MV-4-11 (cell line): ENCODE measurements around the gene LYRM1.

Experiments
- DNase-seq: peaks from one replicate; lab custom pipeline; 2025; lab: John Stamatoyannopoulos, UW

LYRM1 gene

DNA sequence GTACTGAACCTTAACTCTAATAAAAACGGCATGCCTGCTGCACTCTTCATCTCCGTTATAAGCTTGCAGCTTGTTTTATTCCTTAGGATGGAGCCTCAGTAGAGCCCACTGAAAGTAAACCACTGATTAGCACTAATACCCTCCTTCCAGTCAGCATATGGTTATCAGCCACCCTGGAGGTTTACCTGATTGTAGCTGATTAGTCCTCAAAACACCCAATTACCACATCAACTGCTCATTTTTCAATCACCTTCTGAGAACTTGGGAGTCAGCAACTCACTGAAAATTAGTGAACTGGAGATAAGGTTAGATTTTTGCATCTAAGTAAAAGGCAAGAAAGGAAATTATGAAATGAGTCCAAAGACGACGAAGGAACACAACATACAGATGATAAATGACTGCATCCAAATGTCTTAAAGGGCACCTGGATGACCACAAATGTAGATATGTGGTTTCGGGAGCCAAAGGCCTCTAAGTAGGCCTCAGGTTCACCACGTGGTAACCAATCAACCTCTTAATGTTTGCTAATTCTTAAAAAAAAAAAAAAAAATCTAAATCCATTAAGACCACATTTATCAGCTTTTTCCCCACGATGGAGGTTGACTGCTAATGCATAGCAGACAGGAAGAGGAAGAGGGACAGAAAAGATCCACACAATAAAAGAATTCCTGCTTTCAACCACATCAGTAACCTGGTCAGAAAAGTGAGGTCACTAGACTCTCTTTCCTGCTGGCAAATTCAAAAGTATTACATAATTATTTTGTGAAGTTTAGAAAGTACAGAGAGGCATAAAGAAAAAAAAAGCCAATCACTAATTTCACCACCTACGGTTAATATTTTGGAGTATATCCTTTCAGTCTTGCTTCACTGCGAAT is 28.4 kb upstream of the LYRM1 start:
- DNase-seq = no peak

DNA sequence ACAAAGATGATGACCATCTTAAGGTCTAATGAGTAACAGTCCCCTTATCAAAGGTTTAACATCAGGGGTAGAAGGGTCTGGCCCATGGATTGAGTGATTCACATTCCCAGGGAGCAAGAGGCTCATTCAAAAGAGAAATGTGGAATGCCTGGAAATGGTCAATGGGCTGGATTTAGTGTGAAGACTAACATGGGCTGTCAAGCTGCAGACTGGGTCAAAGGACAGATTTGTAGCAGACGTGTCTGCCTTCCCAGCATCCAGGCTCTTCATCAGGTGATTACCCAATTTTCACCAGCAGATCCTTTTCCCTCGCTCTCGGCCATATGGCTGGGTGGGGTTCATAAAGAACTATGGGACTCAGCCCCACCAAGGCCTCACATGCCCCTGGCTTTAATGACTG is 27.2 kb upstream of the LYRM1 start:
- no peak for DNase-seq

DNA sequence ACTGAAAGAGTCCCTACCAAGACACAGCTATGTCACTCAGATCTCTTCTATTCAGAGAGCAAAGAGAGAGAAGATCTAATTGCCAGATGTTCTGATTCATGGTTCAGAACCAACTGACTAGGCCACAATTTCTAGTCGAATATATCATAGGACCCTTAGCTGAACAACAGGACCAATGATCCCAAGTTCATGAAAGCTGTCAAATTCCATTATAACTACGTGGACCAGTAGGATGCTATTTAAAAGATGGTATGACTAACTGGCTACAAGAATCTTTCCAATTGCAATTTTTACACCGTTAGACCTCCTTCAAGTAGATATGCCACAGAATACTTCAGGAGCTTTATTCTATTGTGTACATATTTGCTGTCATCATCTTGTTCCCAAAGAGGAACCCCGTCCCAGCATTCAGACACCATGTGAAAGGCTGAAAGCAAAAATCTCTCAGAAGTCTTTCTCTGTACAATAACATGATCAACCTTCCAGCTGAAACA is 26.4 kb upstream of the LYRM1 start:
- no peak for DNase-seq

DNA sequence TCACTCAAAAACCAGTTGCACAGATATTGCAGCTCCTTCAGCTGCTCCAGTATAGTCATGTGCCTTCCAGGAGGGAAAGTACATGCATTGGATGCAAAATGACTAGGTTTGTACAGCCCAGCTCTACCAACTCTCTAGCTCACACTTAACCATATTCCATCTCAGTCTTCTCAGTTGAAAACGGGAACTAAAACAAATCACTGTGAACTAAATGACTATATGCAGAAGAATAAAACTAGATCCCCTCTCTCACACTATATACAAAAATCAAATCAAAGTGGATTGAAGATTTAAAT is 25.3 kb upstream of the LYRM1 start:
- no peak for DNase-seq

DNA sequence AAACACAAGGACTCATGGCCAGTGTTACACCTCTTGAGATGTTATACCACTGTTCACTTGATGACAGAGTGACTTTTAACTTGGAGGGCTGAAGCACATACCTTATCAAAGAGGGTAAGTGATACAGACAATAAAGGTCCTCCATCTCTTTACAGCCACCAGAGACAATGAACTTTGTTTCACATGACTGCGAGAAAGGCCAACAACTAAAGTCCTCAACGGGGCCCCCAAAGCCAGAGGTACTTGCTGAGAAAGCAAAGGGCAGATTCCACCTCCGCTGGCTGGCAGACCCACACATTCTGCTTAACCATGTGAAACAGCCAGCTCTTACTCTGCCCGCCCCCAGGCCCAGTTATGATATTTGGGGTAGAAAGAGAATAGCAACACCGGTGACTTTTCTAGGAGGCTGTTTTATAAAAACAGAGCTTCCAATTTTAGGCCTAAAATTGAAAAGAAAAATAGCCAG is 21.9 kb upstream of the LYRM1 start:
- DNase-seq = no peak

DNA sequence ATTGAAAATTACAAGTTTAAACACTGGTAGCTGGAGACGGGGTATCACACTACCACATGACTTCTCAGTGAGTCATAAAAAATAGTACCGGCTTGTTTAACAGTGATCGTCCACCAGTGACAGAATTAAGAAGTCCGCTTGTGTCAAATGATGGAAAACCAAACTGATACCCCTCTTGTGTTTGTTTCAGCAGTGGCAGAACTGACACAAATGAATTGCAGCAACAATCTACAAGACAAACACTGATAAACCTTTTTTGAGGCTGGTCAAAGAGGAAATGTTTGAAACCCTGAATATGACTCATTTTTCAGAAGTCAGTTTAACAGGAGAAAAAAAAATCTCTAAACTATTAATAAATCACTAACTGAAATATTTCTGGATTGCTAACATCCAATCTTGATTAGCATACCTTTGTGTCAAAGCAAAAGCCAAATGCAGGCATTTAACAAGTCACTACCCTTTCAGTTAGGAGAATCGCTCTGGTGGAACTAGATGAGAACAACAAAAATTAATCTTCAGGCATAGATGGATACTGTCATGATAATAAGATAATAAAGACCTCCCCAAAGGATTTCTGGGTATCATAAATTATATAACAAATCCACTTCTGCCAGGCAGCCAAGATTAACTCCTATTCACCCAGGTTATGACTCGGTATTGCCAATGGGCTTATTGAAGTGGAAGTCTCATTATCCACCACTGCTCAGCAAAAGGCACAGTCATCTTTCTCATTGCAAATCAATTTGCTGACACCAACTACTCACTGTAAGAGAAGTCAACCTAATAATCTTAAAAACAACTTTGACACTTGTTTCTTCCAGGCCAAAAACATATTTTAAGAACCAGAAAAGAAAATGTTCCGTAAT is 21.2 kb upstream of the LYRM1 start:
- peak; percentile 41 for DNase-seq

DNA sequence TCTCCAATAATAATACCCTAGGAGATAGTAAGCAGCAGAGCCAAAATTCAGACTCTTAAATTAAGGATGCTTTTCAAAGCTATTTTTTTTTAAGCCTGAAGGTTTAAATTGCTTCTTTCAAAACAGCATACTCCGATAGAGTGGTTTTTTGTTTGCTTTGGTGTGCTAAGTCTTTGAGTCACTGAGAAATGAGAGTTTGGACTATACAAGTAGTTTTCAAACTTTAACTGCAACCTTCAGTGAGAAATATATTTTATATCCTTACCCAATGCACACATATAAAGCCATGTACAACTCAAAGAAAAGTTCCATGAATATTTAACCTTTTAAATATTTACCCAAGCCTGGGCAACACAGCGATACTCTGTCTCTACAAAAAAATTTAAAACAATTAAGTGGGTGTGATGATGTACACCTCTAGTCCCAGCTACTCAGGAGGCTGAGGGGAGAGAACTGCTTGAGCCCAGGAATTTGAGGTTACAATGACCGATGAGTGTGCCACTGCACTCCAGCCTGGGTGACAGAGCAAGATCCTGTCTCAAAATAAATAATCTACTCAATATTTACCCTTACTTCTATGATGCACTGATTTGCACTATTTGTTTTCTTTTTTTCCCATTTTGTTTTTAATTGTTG is 19.6 kb upstream of the LYRM1 start:
- no peak for DNase-seq

DNA sequence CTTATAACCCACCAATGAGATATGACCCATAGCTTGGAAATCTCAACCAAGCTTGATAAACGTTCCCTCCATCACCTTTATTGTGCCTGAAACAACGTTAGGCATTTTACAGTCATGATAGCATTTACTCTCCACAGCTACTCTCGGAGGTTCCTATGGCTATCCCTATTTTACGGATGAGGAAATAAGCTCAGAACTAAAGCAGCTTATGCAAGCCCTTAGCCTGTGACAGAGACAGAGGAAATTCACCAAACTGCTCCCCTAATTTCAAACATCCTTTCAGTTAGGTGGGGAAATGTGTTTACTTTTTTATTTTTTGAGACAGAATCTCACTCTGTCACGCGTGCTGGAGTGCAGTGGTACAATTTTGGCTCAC is 19.1 kb upstream of the LYRM1 start:
- DNase-seq = no peak

DNA sequence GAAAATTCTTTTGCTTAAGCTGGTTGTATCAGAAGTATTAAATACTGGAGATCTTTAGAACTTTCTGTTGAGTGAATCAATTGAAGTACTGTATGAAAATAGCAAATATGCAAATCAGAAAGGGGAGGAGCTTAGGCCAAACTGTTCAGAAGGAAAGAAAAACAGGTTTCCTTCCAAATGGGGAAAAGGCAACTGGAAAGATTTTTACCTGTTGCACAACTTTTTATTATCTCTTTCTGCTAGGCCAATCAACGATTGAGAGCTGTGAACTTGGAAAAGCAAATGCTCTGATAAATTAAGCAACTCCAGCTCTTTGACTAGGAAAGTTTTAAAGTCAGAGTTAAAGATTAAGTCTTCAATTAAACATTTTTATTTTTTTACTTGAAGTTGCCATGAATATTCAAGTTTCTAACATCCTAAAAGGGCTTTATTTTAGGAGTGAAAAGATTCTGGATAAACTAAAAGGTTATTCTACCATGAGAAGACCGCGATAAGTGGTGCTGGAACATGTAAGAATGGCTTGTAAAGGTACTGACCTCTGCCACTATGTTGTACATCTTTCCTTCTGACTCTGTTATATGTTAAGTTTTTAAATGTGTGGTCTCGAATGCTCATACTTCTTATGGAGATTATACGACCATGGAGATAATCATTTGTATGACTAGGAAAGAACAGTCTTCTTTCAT is 16.9 kb upstream of the LYRM1 start:
- no peak for DNase-seq

DNA sequence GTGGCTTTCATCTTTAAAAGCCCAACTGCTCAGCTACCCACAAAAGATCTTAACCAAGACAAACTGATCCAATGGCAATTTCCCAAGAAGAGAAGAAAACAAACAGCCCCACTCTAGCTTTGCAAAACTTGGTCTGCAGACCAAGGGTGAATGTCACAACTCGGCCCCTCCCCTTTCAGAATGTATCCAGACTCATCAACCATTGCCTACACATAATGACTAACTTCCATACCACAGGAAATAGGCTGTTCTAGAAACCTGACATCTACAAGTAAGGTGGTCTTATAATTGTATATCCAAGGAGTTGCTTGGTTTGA is 16.4 kb upstream of the LYRM1 start:
- DNase-seq = peak; percentile 57

DNA sequence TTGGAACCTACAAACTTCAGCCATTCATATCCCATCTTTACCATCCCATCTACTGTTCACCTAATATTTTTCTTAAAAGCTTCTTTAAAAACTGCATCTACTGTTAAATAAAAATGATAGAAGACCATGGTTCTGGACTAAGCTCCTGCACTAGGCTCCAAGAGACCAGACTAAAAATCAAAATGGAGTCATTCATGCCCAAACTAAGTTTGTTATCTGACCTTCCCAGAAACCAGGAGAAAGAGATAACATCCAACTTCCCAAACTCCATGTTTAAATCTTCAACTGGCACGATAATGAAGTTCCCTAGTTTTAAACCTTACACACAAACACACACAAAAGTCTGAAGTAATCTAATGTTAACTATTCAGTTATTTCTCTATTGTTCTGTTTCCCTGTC is 14.3 kb upstream of the LYRM1 start:
- no peak for DNase-seq

DNA sequence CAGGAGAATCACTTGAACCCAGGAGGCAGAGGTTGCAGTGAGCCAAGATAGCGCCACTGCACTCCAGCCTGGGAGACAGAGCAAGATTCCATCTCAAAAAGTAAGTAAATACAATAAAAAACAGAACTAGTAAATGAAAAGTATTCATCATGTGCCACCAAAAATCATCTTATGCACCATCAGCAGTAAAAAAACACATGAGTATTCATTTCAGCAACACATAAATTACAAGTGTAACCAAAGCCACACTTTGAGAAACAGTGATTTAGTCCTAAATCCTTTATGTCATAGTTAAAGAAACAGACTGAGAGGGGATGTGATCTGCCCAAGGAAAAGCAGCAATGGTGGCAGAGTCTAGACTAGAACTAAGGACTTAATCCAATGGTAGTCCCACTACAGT is 13.4 kb upstream of the LYRM1 start:
- no peak for DNase-seq

DNA sequence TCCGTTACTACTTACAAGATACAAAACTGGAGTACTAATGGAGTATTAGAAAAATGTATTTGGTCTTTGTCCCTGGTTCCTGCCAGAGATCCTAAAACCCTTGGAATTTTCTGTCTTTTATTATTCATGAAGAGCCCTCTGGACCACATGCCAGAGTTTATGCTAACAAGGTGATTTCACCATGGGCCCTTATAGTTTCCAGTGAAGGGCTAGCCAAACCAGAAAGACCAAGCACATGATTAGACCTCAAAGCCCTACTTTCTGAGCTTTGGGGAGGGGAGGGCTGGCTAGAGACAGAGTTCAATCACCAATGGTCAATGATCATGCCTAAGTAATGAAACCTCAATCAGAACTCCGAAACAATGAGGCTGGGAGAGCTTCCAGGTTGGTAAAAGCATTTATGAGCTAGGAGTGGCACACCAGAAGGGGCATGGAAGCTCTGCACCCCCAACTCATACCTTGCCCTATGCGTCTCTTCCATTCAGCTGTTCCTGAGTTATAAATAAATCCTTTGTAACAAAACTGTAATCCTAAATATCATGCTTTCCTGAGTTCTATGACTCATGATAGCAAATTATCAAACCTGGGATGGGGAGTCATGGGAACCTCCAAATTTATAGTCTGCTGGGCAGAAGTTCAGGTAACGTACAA is 10.8 kb upstream of the LYRM1 start:
- no peak for DNase-seq

DNA sequence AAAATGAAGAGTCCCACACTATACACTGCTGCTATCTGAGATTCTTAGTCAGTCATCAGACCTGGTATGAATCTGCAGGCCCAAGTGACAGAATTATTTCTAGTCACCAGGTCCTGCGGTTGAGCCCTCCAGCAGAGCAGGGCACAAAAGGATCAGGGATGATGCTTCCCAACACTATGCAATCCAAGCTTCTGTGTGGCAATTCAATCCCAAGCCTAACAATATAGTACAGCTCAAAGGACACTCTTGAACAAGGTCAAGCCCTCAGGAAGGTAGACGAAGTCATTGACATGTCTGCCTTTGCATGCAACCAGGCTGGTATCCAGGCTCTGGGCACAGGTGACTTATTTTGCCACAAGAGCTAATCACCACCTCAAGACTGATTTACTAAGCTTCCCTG is 6.2 kb upstream of the LYRM1 start:
- no peak for DNase-seq

DNA sequence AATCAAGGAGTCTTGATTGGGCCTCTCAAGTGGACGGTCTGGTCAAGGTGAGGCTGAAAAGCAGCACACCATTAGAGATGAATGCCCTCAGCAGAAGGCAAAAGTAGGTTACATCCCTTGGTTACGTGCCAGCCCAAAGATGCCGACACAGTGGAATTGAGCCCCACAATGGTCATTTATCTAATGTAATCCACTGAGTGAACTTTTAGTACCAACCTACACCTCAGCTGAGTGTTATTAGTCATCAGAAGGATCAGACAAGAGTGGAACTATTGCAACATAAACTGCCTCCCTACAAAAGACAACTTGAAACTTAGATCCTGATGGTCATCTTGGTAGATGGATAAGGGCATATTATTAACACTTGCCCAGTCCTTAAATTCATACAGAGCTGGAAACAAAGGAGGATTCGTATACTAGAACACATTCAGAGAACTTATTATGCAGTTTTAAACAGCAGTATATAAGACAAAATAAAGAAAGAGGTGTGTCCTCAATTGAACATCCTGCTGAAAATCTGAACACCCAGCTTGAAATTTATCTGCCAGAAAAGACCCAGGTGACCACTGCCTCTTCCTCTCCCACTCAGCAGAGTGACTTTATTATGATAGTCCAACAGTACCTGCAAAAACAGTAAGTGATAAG is 3.2 kb upstream of the LYRM1 start:
- DNase-seq = peak; percentile 59

DNA sequence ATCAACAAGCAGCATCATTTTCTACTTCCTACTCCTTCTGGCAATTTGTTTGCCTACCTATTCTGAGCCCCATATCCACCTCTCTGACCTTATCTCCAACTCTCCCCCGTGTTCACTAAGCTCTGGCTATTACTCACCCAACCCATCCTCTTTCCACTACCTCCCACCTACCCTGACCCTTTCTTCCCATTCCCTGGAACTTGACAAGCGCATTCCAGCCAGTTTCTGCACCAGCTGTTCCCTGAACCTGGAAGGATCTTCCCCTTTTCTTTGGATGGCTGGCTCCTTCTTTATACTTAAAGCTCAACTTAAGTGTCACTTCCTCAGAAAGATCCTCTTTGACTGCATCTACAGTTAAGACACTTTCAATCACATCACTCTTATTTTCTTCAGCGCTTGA is 2.6 kb upstream of the LYRM1 start:
- DNase-seq = no peak

DNA sequence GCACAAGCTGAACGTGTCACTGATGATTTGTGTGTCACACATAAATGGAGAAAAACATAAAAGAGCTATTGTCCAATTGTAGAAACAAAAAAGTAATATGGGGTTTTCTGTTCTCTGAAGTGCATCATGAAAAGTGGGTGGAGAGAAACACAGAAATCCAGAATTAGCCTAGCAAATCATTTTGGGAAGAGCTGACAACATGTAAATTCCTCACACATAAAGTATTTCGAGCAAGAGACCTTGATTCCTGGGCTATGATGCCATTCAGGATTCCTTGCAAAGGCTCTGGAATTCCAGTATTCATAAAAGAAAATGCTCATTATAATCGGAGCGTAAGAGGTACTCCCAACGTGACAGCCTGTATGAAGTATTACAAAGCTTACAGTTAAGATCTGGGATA is 1.5 kb upstream of the LYRM1 start:
- no peak for DNase-seq

DNA sequence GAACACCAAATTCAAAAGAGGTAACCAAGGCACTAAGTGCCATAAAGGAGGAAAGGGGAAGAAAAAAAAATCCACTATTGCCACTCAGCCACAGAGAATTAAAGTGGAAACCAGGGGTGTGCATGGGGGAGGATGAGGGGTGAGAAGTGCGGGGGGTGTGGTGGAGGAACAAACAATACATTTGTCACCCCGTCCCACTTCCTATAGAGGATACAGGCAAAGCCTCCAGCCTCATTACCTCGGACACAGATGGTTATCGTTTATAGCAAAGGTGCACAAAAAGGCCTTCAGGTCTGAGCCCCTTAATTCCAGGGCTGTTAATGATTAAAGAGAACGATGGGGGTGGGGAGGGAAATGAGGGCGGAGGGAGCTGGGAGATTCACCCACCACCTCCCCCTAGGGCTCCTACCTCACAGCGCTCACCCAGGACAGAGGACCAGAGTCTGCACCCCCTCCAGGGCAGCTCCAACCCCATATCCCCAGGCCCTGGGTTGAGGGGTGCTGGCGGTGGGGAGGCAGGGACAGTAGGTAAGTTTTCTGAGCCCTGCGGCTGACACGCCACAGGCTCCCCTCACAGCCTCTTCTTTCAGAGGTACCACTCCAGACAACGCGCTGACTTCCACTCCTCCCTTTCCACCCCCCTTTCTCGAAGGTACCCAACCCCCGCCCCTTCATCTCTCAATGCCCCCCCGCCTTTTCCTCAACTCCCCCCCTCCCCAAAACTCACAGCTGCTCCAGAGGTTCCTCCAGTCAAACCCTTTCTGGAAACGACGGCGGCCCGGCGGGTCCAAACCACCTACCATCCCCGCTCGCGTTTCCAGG is 883 bp upstream of the LYRM1 start:
- DNase-seq = peak; percentile 52

DNA sequence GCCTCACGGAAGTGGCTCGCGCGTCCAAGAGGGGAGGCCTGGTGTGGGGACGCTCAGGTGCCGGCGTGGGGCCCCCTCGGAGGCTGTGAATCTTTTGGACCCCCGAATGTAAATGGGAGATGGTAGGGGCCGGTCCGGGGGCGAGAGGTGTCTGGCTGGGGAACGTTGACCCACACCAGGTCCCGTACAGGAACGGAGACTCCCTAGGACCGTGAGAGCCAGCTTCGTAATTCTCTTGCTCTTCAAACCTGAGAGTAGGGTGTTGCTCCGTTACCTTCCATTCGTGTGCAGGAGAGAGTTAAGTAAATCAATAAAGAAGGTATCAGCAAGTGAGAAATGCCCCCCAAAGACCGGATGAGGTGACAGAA is 481 bp downstream of the LYRM1 start:
- no peak for DNase-seq

DNA sequence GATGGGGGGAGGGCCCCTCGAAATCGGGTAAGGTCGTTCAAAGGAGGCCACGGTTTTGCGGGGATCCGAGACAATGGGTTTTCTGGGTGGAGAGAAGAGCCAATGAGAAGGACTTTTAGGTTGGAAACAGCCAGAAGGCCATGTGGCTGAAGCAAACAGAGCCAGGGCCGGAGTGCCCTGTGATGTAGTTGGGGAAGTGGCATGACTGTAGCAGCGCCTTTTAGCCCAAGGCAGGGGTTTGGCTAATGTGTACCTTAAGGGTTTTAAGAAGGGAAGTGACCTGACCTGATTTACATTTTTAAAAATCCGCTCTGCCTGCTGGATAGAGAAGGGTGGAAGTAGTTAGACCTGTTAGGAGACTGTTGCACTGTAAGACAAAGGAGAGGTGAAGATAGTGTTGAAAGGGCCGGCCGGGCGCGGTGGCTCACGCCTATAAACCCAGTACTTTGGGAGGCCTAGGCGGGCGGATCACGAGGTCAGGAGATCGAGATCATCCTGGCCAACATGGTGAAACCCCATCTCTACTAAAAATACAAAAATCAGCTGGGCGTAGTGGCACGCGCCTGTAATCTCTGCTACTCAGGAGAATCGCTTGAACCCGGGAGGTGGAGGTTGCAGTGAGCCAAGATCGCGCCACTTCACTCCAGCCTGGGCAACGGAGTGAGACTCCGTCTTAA is 1.0 kb downstream of the LYRM1 start:
- DNase-seq = peak; percentile 54
